GM21360 (cell line): ENCODE data around the gene SLC15A3.
A peak's percentile ranks its signal among the peaks of the same experiment; 100 is the strongest.

Experiments
- ATAC-seq: cut with Tn5 transposase; IDR thresholded peaks from one replicate; pipeline ENCODE4 v1.9.1; 2021; ENCODE audit warnings: mild to moderate bottlenecking, moderate library complexity; ENCODE audit not compliant: unreplicated experiment

SLC15A3 gene

GRCh38 chr11:60951904-60952741 is at the start of gene SLC15A3:
TSS of gene SLC15A3 (minus strand) at chr11:60952176. CDS start at chr11:60951551, 625 bp downstream.
- ATAC-seq, result peak; percentile 53

- ATAC-seq, result no peak
These were observed 48.5 kb upstream of the SLC15A3 start for GRCh38 chr11:61000426-61000825.

GRCh38 chr11:60996381-60997138 is 44.6 kb upstream of the SLC15A3 start:
- no peak for ATAC-seq

GRCh38 chr11:60995798-60996197 is 43.8 kb upstream of the SLC15A3 start:
- no peak for ATAC-seq

GRCh38 chr11:60994541-60995080 is 42.6 kb upstream of the SLC15A3 start:
- no peak for ATAC-seq

GRCh38 chr11:60993615-60994014 is 41.6 kb upstream of the SLC15A3 start:
- no peak for ATAC-seq

- no peak for ATAC-seq
These were observed 41.0 kb upstream of the SLC15A3 start for GRCh38 chr11:60992842-60993409.

- no peak for ATAC-seq
These were observed 39.5 kb upstream of the SLC15A3 start for GRCh38 chr11:60991457-60991856.

GRCh38 chr11:60989093-60989650 is 37.2 kb upstream of the SLC15A3 start:
- no peak for ATAC-seq

GRCh38 chr11:60988658-60989057 is 36.7 kb upstream of the SLC15A3 start:
- ATAC-seq, result no peak

- ATAC-seq, result no peak
These were observed 35.8 kb upstream of the SLC15A3 start for GRCh38 chr11:60987577-60988277.

GRCh38 chr11:60985991-60986915 is 34.3 kb upstream of the SLC15A3 start:
- ATAC-seq, result no peak

GRCh38 chr11:60985501-60985900 is 33.5 kb upstream of the SLC15A3 start:
- no peak for ATAC-seq

GRCh38 chr11:60984636-60985035 is 32.7 kb upstream of the SLC15A3 start:
- no peak for ATAC-seq

GRCh38 chr11:60984149-60984548 is 32.2 kb upstream of the SLC15A3 start:
- no peak for ATAC-seq

GRCh38 chr11:60982184-60982583 is 30.2 kb upstream of the SLC15A3 start:
- no peak for ATAC-seq

- ATAC-seq, result no peak
These were observed 29.5 kb upstream of the SLC15A3 start for GRCh38 chr11:60981515-60981914.

GRCh38 chr11:60978546-60979380 is 26.8 kb upstream of the SLC15A3 start:
- no peak for ATAC-seq

GRCh38 chr11:60977836-60978235 is 25.9 kb upstream of the SLC15A3 start:
- ATAC-seq, result no peak
